Measurements from ENCODE around the gene FGF9. TPM values are rescaled to one million over a fixed set of nuclear protein-coding genes. Genes with fewer than 3 reads are reported as not detected.

FGF9 gene
- total RNA-seq, 5 donors from 2014 or later (not counting 1 experiment from before 2014, with no cell fraction given) = 1.2 to 3.7 (median 2.9) TPM

- H3K36me3 ChIP-seq (ENCODE audit: control insufficient read depth in 2 of 2, extremely low read depth in 1 of 2, insufficient read depth in 1 of 2, low read length in 1 of 2) = no peaks in the 10 kb centered on the region
- Mint-ChIP-seq H3K36me3 (no peaks in the 10 kb centered on the region), H3K4me1 (no peaks in the 10 kb centered on the region), H3K4me3 (no peak overlapping the region), H3K27me3 (peaks cover 15 to 26% of the 10 kb centered on the region in 2 donors), H3K9me3 (no peaks in the 10 kb centered on the region), H3K27ac (no peak overlapping the region)
- POLR2A ChIA-PET = no interaction called here
- DNase-seq (no peak), ATAC-seq (replicated peaks in 1 of 4) (no peak)
- no peak overlapping the region for H3K4me3 ChIP-seq (ENCODE audit: control insufficient read depth in 1 of 2, extremely low read depth in 1 of 2, low read length in 1 of 2)
- CTCF ChIA-PET = interaction anchor here in 1 of 2 donors (0.7 kb wide), 1 partner anchor 65 kb away, joined by 3 read pairs; no protein-coding TSS in a partner anchor
- WGBS (ENCODE audit: insufficient coverage) = 75% methylated on average over 5 of the region's 7 CpGs
- H3K27me3 ChIP-seq (replicated peaks in 1 of 2; ENCODE audit: control insufficient read depth in 2 of 2, extremely low read depth in 1 of 2, insufficient read depth in 2 of 2, low read length in 1 of 2) = peaks cover 0 to 26% of the 10 kb centered on the region in 2 experiments
- no peaks in the 10 kb centered on the region for H3K4me1 ChIP-seq (ENCODE audit: control insufficient read depth in 1 of 2, extremely low read depth in 1 of 2, insufficient read depth in 2 of 2, low read length in 2 of 2)
- H3K27ac ChIP-seq (ENCODE audit: low read length) = no peak overlapping the region
- H3K9me3 ChIP-seq = no peaks in the 10 kb centered on the region
Observed at GRCh38 chr13:21734961-21735360, 64.1 kb downstream of the FGF9 start.

- Histone ChIP-seq H3K27me3 (replicated peaks in 1 of 2; ENCODE audit: control insufficient read depth in 2 of 2, extremely low read depth in 1 of 2, insufficient read depth in 2 of 2, low read length in 1 of 2) (peaks cover 0 to 24% of the 10 kb centered on the region in 2 experiments), H3K9me3 (no peaks in the 10 kb centered on the region), H3K4me3 (ENCODE audit: control insufficient read depth in 1 of 2, extremely low read depth in 1 of 2, low read length in 1 of 2) (no peak overlapping the region), H3K4me1 (ENCODE audit: control insufficient read depth in 1 of 2, extremely low read depth in 1 of 2, insufficient read depth in 2 of 2, low read length in 2 of 2) (no peaks in the 10 kb centered on the region), H3K36me3 (ENCODE audit: control insufficient read depth in 2 of 2, extremely low read depth in 1 of 2, insufficient read depth in 1 of 2, low read length in 1 of 2) (no peaks in the 10 kb centered on the region), H3K27ac (ENCODE audit: low read length) (no peak overlapping the region)
- H3K4me3 Mint-ChIP-seq = no peak overlapping the region
- ChIA-PET POLR2A (no interaction called here), CTCF (no interaction called here)
- H3K9me3 Mint-ChIP-seq = no peaks in the 10 kb centered on the region
- no peaks in the 10 kb centered on the region for H3K4me1 Mint-ChIP-seq
- ATAC-seq (replicated peaks in 1 of 4) (no peak), DNase-seq (no peak)
- H3K27ac Mint-ChIP-seq = no peak overlapping the region
- 30% methylated on average over 13 of the region's 14 CpGs for WGBS (ENCODE audit: insufficient coverage)
- peaks cover 13 to 20% of the 10 kb centered on the region in 2 donors for H3K27me3 Mint-ChIP-seq
- no peaks in the 10 kb centered on the region for H3K36me3 Mint-ChIP-seq
Observed at GRCh38 chr13:21735701-21736401, 65.0 kb downstream of the FGF9 start.

GRCh38 chr13:21736926-21737325 lies 66.1 kb downstream of the FGF9 start:
- Mint-ChIP-seq H3K4me3 (no peak overlapping the region), H3K4me1 (no peaks in the 10 kb centered on the region), H3K27ac (no peak overlapping the region), H3K9me3 (no peaks in the 10 kb centered on the region), H3K27me3 (peaks cover 13 to 20% of the 10 kb centered on the region in 2 donors), H3K36me3 (no peaks in the 10 kb centered on the region)
- no peaks in the 10 kb centered on the region for H3K4me1 ChIP-seq (ENCODE audit: control insufficient read depth in 1 of 2, extremely low read depth in 1 of 2, insufficient read depth in 2 of 2, low read length in 2 of 2)
- H3K27ac ChIP-seq (ENCODE audit: low read length) = no peak overlapping the region
- no peak overlapping the region for H3K4me3 ChIP-seq (ENCODE audit: control insufficient read depth in 1 of 2, extremely low read depth in 1 of 2, low read length in 1 of 2)
- no peak for ATAC-seq (replicated peaks in 1 of 4)
- CTCF ChIA-PET = no interaction called here
- 88% methylated on average over 4 of the region's 5 CpGs for WGBS (ENCODE audit: insufficient coverage)
- no peak for DNase-seq
- H3K36me3 ChIP-seq (ENCODE audit: control insufficient read depth in 2 of 2, extremely low read depth in 1 of 2, insufficient read depth in 1 of 2, low read length in 1 of 2) = no peaks in the 10 kb centered on the region
- no peaks in the 10 kb centered on the region for H3K9me3 ChIP-seq
- H3K27me3 ChIP-seq (replicated peaks in 1 of 2; ENCODE audit: control insufficient read depth in 2 of 2, extremely low read depth in 1 of 2, insufficient read depth in 2 of 2, low read length in 1 of 2) = peaks cover 0 to 23% of the 10 kb centered on the region in 2 experiments
- POLR2A ChIA-PET = no interaction called here

- Histone ChIP-seq H3K27ac (ENCODE audit: low read length) (no peak overlapping the region), H3K9me3 (no peaks in the 10 kb centered on the region), H3K4me3 (ENCODE audit: control insufficient read depth in 1 of 2, extremely low read depth in 1 of 2, low read length in 1 of 2) (no peak overlapping the region), H3K27me3 (replicated peaks in 1 of 2; ENCODE audit: control insufficient read depth in 2 of 2, extremely low read depth in 1 of 2, insufficient read depth in 2 of 2, low read length in 1 of 2) (peaks cover 0 to 23% of the 10 kb centered on the region in 2 experiments), H3K36me3 (ENCODE audit: control insufficient read depth in 2 of 2, extremely low read depth in 1 of 2, insufficient read depth in 1 of 2, low read length in 1 of 2) (no peaks in the 10 kb centered on the region), H3K4me1 (ENCODE audit: control insufficient read depth in 1 of 2, extremely low read depth in 1 of 2, insufficient read depth in 2 of 2, low read length in 2 of 2) (no peaks in the 10 kb centered on the region)
- ATAC-seq (replicated peaks in 1 of 4) = no peak
- CTCF ChIA-PET = no interaction called here
- DNase-seq = no peak
- no peak overlapping the region for H3K27ac Mint-ChIP-seq
- peaks cover 13 to 20% of the 10 kb centered on the region in 2 donors for H3K27me3 Mint-ChIP-seq
- POLR2A ChIA-PET = no interaction called here
- H3K4me1 Mint-ChIP-seq = no peaks in the 10 kb centered on the region
- H3K4me3 Mint-ChIP-seq = no peak overlapping the region
- no peaks in the 10 kb centered on the region for H3K36me3 Mint-ChIP-seq
- H3K9me3 Mint-ChIP-seq = no peaks in the 10 kb centered on the region
- 77% methylated on average over 5 of the region's 5 CpGs for WGBS (ENCODE audit: insufficient coverage)
Observed at GRCh38 chr13:21738630-21739029, 67.8 kb downstream of the FGF9 start.

- Mint-ChIP-seq H3K27me3 (peaks cover 13 to 20% of the 10 kb centered on the region in 2 donors), H3K9me3 (no peaks in the 10 kb centered on the region), H3K36me3 (no peaks in the 10 kb centered on the region), H3K4me1 (no peaks in the 10 kb centered on the region), H3K27ac (no peak overlapping the region), H3K4me3 (no peak overlapping the region)
- H3K36me3 ChIP-seq (ENCODE audit: control insufficient read depth in 2 of 2, extremely low read depth in 1 of 2, insufficient read depth in 1 of 2, low read length in 1 of 2) = no peaks in the 10 kb centered on the region
- H3K4me3 ChIP-seq (ENCODE audit: control insufficient read depth in 1 of 2, extremely low read depth in 1 of 2, low read length in 1 of 2) = no peak overlapping the region
- no peaks in the 10 kb centered on the region for H3K9me3 ChIP-seq
- no peak overlapping the region for H3K27ac ChIP-seq (ENCODE audit: low read length)
- POLR2A ChIA-PET = interaction anchor here in 1 of 2 donors (0.6 kb wide), 1 partner anchor 264 kb away, joined by 3 read pairs; no protein-coding TSS in a partner anchor
- WGBS (ENCODE audit: insufficient coverage) = 55% methylated on average over 6 of the region's 8 CpGs
- DNase-seq (no peak), ATAC-seq (replicated peaks in 1 of 4) (no peak)
- peaks cover 0 to 23% of the 10 kb centered on the region in 2 experiments for H3K27me3 ChIP-seq (replicated peaks in 1 of 2; ENCODE audit: control insufficient read depth in 2 of 2, extremely low read depth in 1 of 2, insufficient read depth in 2 of 2, low read length in 1 of 2)
- H3K4me1 ChIP-seq (ENCODE audit: control insufficient read depth in 1 of 2, extremely low read depth in 1 of 2, insufficient read depth in 2 of 2, low read length in 2 of 2) = no peaks in the 10 kb centered on the region
- CTCF ChIA-PET = interaction anchor here in 1 of 2 donors (0.6 kb wide), 1 partner anchor 1414 kb away, joined by 3 read pairs; no protein-coding TSS in a partner anchor
Observed at GRCh38 chr13:21739771-21740170, 68.9 kb downstream of the FGF9 start.

GRCh38 chr13:21741396-21741979 lies 70.6 kb downstream of the FGF9 start:
- ATAC-seq (replicated peaks in 1 of 4) (no peak), DNase-seq (no peak)
- Mint-ChIP-seq H3K4me3 (no peak overlapping the region), H3K4me1 (no peaks in the 10 kb centered on the region), H3K36me3 (no peaks in the 10 kb centered on the region), H3K9me3 (no peaks in the 10 kb centered on the region), H3K27me3 (peaks cover 15 to 16% of the 10 kb centered on the region in 2 donors), H3K27ac (no peak overlapping the region)
- POLR2A ChIA-PET = no interaction called here
- 100% methylated on average over 1 of the region's 4 CpGs for WGBS (ENCODE audit: insufficient coverage)
- peaks cover 0 to 19% of the 10 kb centered on the region in 2 experiments for H3K27me3 ChIP-seq (replicated peaks in 1 of 2; ENCODE audit: control insufficient read depth in 2 of 2, extremely low read depth in 1 of 2, insufficient read depth in 2 of 2, low read length in 1 of 2)
- no peaks in the 10 kb centered on the region for H3K4me1 ChIP-seq (ENCODE audit: control insufficient read depth in 1 of 2, extremely low read depth in 1 of 2, insufficient read depth in 2 of 2, low read length in 2 of 2)
- no peaks in the 10 kb centered on the region for H3K36me3 ChIP-seq (ENCODE audit: control insufficient read depth in 2 of 2, extremely low read depth in 1 of 2, insufficient read depth in 1 of 2, low read length in 1 of 2)
- H3K9me3 ChIP-seq = no peaks in the 10 kb centered on the region
- no peak overlapping the region for H3K27ac ChIP-seq (ENCODE audit: low read length)
- no peak overlapping the region for H3K4me3 ChIP-seq (ENCODE audit: control insufficient read depth in 1 of 2, extremely low read depth in 1 of 2, low read length in 1 of 2)
- CTCF ChIA-PET = no interaction called here
